Neural cell (in vitro differentiated cells): ENCODE measurements around the gene PPP2R1A.

Experiments
- EZH2 ChIP-seq: fragments of 200-600, 300-800 bp; shearing (Covaris generic), sonication (generic); IDR thresholded peaks from 2 replicates; pipeline ENCODE4 v1.6.1; 2014; ENCODE audit warnings: antibody characterized with exemption, low read length, borderline replicate concordance, mild to moderate bottlenecking; ENCODE audit not compliant: insufficient read depth, poor library complexity, severe bottlenecking
- TF ChIP-seq, protein P1 (sequence below): fragments of 450-650 bp; IDR thresholded peaks from 2 replicates; pipeline ENCODE4 v1.5.1; 2014; ENCODE audit warnings: antibody characterized with exemption, mild to moderate bottlenecking, moderate library complexity; ENCODE audit not compliant: poor library complexity, severe bottlenecking

GRCh38 chr19:52141203-52141602 is 48.6 kb upstream of the PPP2R1A start:
- no peak for TF ChIP-seq EZH2
- TF ChIP-seq, protein P1, sequence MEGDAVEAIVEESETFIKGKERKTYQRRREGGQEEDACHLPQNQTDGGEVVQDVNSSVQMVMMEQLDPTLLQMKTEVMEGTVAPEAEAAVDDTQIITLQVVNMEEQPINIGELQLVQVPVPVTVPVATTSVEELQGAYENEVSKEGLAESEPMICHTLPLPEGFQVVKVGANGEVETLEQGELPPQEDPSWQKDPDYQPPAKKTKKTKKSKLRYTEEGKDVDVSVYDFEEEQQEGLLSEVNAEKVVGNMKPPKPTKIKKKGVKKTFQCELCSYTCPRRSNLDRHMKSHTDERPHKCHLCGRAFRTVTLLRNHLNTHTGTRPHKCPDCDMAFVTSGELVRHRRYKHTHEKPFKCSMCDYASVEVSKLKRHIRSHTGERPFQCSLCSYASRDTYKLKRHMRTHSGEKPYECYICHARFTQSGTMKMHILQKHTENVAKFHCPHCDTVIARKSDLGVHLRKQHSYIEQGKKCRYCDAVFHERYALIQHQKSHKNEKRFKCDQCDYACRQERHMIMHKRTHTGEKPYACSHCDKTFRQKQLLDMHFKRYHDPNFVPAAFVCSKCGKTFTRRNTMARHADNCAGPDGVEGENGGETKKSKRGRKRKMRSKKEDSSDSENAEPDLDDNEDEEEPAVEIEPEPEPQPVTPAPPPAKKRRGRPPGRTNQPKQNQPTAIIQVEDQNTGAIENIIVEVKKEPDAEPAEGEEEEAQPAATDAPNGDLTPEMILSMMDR = no peak
